Glutamatergic neuron (in vitro differentiated cells): ENCODE data around the gene ADGRE2. TPM values are rescaled to one million over a fixed set of nuclear protein-coding genes. Genes with fewer than 3 reads are reported as not detected.
"Not testable (repeated sequence)": the region's sequence is repeated elsewhere in the genome, so short reads cannot be mapped to it uniquely, and the experiment has no call there.

Experiments
- DNase-seq: peaks from one replicate; pipeline ENCODE4 v3.0.0; 2022
- H3K27ac Mint-ChIP-seq: one replicate; pipeline ENCODE4 v1.8.0; 2020; ENCODE audit warnings: mild to moderate bottlenecking, mixed read lengths, inconsistent platforms; ENCODE audit not compliant: unreplicated experiment
- H3K27me3 Mint-ChIP-seq: one replicate; pipeline ENCODE4 v1.8.0; 2020; ENCODE audit warnings: mild to moderate bottlenecking, moderate library complexity, mixed read lengths, inconsistent platforms; ENCODE audit not compliant: unreplicated experiment
- H3K36me3 Mint-ChIP-seq: one replicate; pipeline ENCODE4 v1.8.0; 2020; ENCODE audit warnings: mild to moderate bottlenecking, mixed read lengths, inconsistent platforms; ENCODE audit not compliant: unreplicated experiment
- H3K4me1 Mint-ChIP-seq: one replicate; pipeline ENCODE4 v1.8.0; 2020; ENCODE audit warnings: mild to moderate bottlenecking, low read depth, mixed read lengths, inconsistent platforms; ENCODE audit not compliant: unreplicated experiment
- H3K4me3 Mint-ChIP-seq: one replicate; pipeline ENCODE4 v1.8.0; 2020; ENCODE audit warnings: mild to moderate bottlenecking, mixed read lengths, inconsistent platforms; ENCODE audit not compliant: unreplicated experiment
- H3K9me3 Mint-ChIP-seq: one replicate; pipeline ENCODE4 v1.8.0; 2020; ENCODE audit warnings: mild to moderate bottlenecking, moderate library complexity, mixed read lengths, inconsistent platforms; ENCODE audit not compliant: unreplicated experiment
- CTCF ChIP-seq: fragments of 200-600 bp; sonication (generic); IDR thresholded peaks from one replicate; pipeline ENCODE4 v1.5.0; 2021; ENCODE audit not compliant: partially characterized antibody, unreplicated experiment
- long read RNA-seq: library from polyadenylated mRNA; unstranded; transcript quantifications from one replicate; pipeline ENCODE4 v2.0.0, GENCODE V29; 2020; ENCODE audit not compliant: unreplicated experiment
- total RNA-seq: library from RNA; stranded (reverse); fragmentation: NEBNext Ultra II Directional; extraction: Animal tissue kit (Norgen Biotek cat#: 25700); gene quantifications from one replicate; pipeline ENCODE4 v1.2.1, GENCODE V29; 2021; ENCODE audit not compliant: unreplicated experiment

Gene ADGRE2
- 0.66 TPM for total RNA-seq
- long read RNA-seq, result 0 reads

GRCh38 chr19:14778110-14778845 is at the start of gene ADGRE2:
ADGRE2 (minus strand) TSS chr19:14778560; CDS start chr19:14776756, 1,804 bp downstream.
- H3K27me3 Mint-ChIP-seq, H3K27ac Mint-ChIP-seq, H3K36me3 Mint-ChIP-seq, H3K4me1 Mint-ChIP-seq, DNase-seq, H3K4me3 Mint-ChIP-seq, H3K9me3 Mint-ChIP-seq: not testable (repeated sequence)

- Mint-ChIP-seq H3K27me3 (peaks cover 7% of the 10 kb centered on the region), H3K36me3 (no peaks in the 10 kb centered on the region), H3K27ac (no peak overlapping the region), H3K4me3 (no peak overlapping the region), H3K9me3 (no peaks in the 10 kb centered on the region), H3K4me1 (no peaks in the 10 kb centered on the region)
- no peak for DNase-seq
- TF ChIP-seq CTCF, result no peak
Observed at GRCh38 chr19:14826006-14826405, 47.6 kb upstream of the ADGRE2 start.

GRCh38 chr19:14821937-14822336 is 43.6 kb upstream of the ADGRE2 start:
- H3K4me3 Mint-ChIP-seq, result no peak overlapping the region
- H3K27me3 Mint-ChIP-seq, result peaks cover 5% of the 10 kb centered on the region
- H3K27ac Mint-ChIP-seq, result no peak overlapping the region
- no peaks in the 10 kb centered on the region for H3K9me3 Mint-ChIP-seq
- no peak for DNase-seq
- H3K36me3 Mint-ChIP-seq, result no peaks in the 10 kb centered on the region
- TF ChIP-seq CTCF, result no peak
- no peaks in the 10 kb centered on the region for H3K4me1 Mint-ChIP-seq

- DNase-seq, result no peak
- no peaks in the 10 kb centered on the region for H3K36me3 Mint-ChIP-seq
- H3K27ac Mint-ChIP-seq, result no peak overlapping the region
- no peaks in the 10 kb centered on the region for H3K4me1 Mint-ChIP-seq
- no peak overlapping the region for H3K4me3 Mint-ChIP-seq
- no peaks in the 10 kb centered on the region for H3K9me3 Mint-ChIP-seq
- TF ChIP-seq CTCF, result no peak
- H3K27me3 Mint-ChIP-seq, result peaks cover 5% of the 10 kb centered on the region
Observed at GRCh38 chr19:14818588-14818987, 40.2 kb upstream of the ADGRE2 start.

- Mint-ChIP-seq H3K4me1 (no peaks in the 10 kb centered on the region), H3K36me3 (no peaks in the 10 kb centered on the region), H3K27ac (no peak overlapping the region), H3K4me3 (no peak overlapping the region), H3K9me3 (no peaks in the 10 kb centered on the region), H3K27me3 (peaks cover 5% of the 10 kb centered on the region)
- TF ChIP-seq CTCF, result no peak
- no peak for DNase-seq
Observed at GRCh38 chr19:14817052-14817451, 38.7 kb upstream of the ADGRE2 start.
